Loucy (cell line): ENCODE results near the gene MATCAP1.

Experiments
- H2AFZ ChIP-seq: fragments of 200-600 bp; sonication (generic); 2 replicates; pipeline ENCODE4 v1.6.0; 2016; ENCODE audit warnings: antibody characterized with exemption, mild to moderate bottlenecking, low read length, moderate library complexity
- H3F3A ChIP-seq: fragments of 200-600 bp; 2 replicates; pipeline ENCODE4 v1.6.0; 2016; ENCODE audit warnings: antibody characterized with exemption, low read depth, mild to moderate bottlenecking
- H3K27me3 ChIP-seq: fragments of 200-600 bp; sonication (generic); 2 replicates; pipeline ENCODE4 v1.6.1; 2014; ENCODE audit warnings: low read length, mild to moderate bottlenecking; ENCODE audit not compliant: insufficient read depth, poor library complexity, severe bottlenecking
- H3K36me3 ChIP-seq: fragments of 200-600 bp; sonication (generic); 2 replicates; pipeline ENCODE4 v1.6.1; 2016; ENCODE audit warnings: low read length; ENCODE audit not compliant: insufficient read depth
- H3K4me1 ChIP-seq: fragments of 200-600 bp; sonication (generic); 2 replicates; pipeline ENCODE4 v1.5.1; 2014; ENCODE audit warnings: low read length, mild to moderate bottlenecking; ENCODE audit not compliant: insufficient read depth, poor library complexity, severe bottlenecking
- H3K4me2 ChIP-seq: fragments of 200-600 bp; sonication (generic); 2 replicates; pipeline ENCODE4 v1.6.0; 2014; ENCODE audit warnings: antibody characterized with exemption, low read length, low read depth, mild to moderate bottlenecking; ENCODE audit not compliant: poor library complexity, severe bottlenecking
- H3K4me3 ChIP-seq: fragments of 200-600 bp; sonication (generic); 2 replicates; pipeline ENCODE4 v1.5.1; 2014; ENCODE audit warnings: low read length, mild to moderate bottlenecking, mixed read lengths; ENCODE audit not compliant: poor library complexity, severe bottlenecking
- H3K79me2 ChIP-seq: fragments of 200-600 bp; sonication (generic); 2 replicates; pipeline ENCODE4 v1.6.1; 2014; ENCODE audit warnings: low read length; ENCODE audit not compliant: insufficient read depth
- H3K9ac ChIP-seq: fragments of 200-600 bp; sonication (generic); 2 replicates; pipeline ENCODE4 v1.6.0; 2014; ENCODE audit warnings: mild to moderate bottlenecking, low read depth, low read length, moderate library complexity; ENCODE audit not compliant: poor library complexity, severe bottlenecking
- H3K9me2 ChIP-seq: fragments of 200-600 bp; sonication (generic); replicated peaks from 2 replicates; pipeline ENCODE4 v1.6.1; 2016; ENCODE audit warnings: low read depth, low read length, mixed read lengths
- H3K9me3 ChIP-seq: fragments of 200-600 bp; sonication (generic); 2 replicates; pipeline ENCODE4 v1.6.1; 2014; ENCODE audit warnings: mild to moderate bottlenecking, antibody characterized with exemption, low read length, low read depth; ENCODE audit not compliant: insufficient read depth
- H4K20me1 ChIP-seq: fragments of 200-600 bp; sonication (generic); 2 replicates; pipeline ENCODE4 v1.6.0; 2014; ENCODE audit warnings: antibody characterized with exemption, low read length, mild to moderate bottlenecking; ENCODE audit not compliant: insufficient read depth, poor library complexity, severe bottlenecking
- CTCF ChIP-seq: fragments of 200-600 bp; sonication (generic); conservative IDR thresholded peaks from 2 replicates; pipeline ENCODE4 v1.5.1; 2014; ENCODE audit warnings: mild to moderate bottlenecking, antibody characterized with exemption, low read length
- EZH2phosphoT487 ChIP-seq: fragments of 200-600 bp; IDR thresholded peaks from 2 replicates; pipeline ENCODE4 v1.6.1; 2018; ENCODE audit warnings: antibody characterized with exemption, mild to moderate bottlenecking, moderate library complexity, borderline replicate concordance

MATCAP1 gene

GRCh38 chr16:67141391-67141790, 42.4 kb downstream of the MATCAP1 start:
- Histone ChIP-seq H3K9ac (no peak overlapping the region), H3F3A (no peaks in the 10 kb centered on the region), H3K4me3 (no peak overlapping the region), H3K36me3 (peaks cover 77% of the 10 kb centered on the region), H2AFZ (no peak overlapping the region), H3K79me2 (no peaks in the 10 kb centered on the region), H3K9me2 (no peaks in the 10 kb centered on the region), H3K4me1 (no peaks in the 10 kb centered on the region), H3K27me3 (no peaks in the 10 kb centered on the region), H3K9me3 (no peaks in the 10 kb centered on the region), H4K20me1 (no peaks in the 10 kb centered on the region), H3K4me2 (no peak overlapping the region)
- TF ChIP-seq CTCF, result no peak
- TF ChIP-seq EZH2phosphoT487, result no peak

- Histone ChIP-seq H3K27me3 (no peaks in the 10 kb centered on the region), H3F3A (no peaks in the 10 kb centered on the region), H3K36me3 (peaks cover 75% of the 10 kb centered on the region), H3K9me3 (no peaks in the 10 kb centered on the region), H3K9ac (no peak overlapping the region), H3K4me3 (no peak overlapping the region), H3K9me2 (no peaks in the 10 kb centered on the region), H2AFZ (no peak overlapping the region), H3K4me2 (no peak overlapping the region), H4K20me1 (no peaks in the 10 kb centered on the region), H3K4me1 (no peaks in the 10 kb centered on the region), H3K79me2 (no peaks in the 10 kb centered on the region)
- TF ChIP-seq CTCF, result no peak
- no peak for TF ChIP-seq EZH2phosphoT487
Observed at GRCh38 chr16:67137605-67138004, 46.2 kb downstream of the MATCAP1 start.

- H3K79me2 ChIP-seq, result no peaks in the 10 kb centered on the region
- H3K4me2 ChIP-seq, result no peak overlapping the region
- no peak overlapping the region for H3K9ac ChIP-seq
- TF ChIP-seq CTCF, result no peak
- TF ChIP-seq EZH2phosphoT487, result no peak
- H2AFZ ChIP-seq, result no peak overlapping the region
- no peaks in the 10 kb centered on the region for H3K4me1 ChIP-seq
- no peaks in the 10 kb centered on the region for H3F3A ChIP-seq
- H3K4me3 ChIP-seq, result no peak overlapping the region
- H4K20me1 ChIP-seq, result no peaks in the 10 kb centered on the region
- H3K9me2 ChIP-seq, result no peaks in the 10 kb centered on the region
- H3K27me3 ChIP-seq, result no peaks in the 10 kb centered on the region
- peaks cover 44% of the 10 kb centered on the region; the same call in 1 of the 2 replicates for H3K36me3 ChIP-seq
- no peaks in the 10 kb centered on the region for H3K9me3 ChIP-seq
Observed at GRCh38 chr16:67129422-67129821, 54.3 kb downstream of the MATCAP1 start.
